ENCODE data around the gene HDDC2.
A peak's percentile ranks its signal among the peaks of the same experiment; 100 is the strongest.

Gene HDDC2

GRCh38 chr6:125300992-125301434 is 754 bp downstream of the HDDC2 start:
- TF ChIP-seq, protein P1, sequence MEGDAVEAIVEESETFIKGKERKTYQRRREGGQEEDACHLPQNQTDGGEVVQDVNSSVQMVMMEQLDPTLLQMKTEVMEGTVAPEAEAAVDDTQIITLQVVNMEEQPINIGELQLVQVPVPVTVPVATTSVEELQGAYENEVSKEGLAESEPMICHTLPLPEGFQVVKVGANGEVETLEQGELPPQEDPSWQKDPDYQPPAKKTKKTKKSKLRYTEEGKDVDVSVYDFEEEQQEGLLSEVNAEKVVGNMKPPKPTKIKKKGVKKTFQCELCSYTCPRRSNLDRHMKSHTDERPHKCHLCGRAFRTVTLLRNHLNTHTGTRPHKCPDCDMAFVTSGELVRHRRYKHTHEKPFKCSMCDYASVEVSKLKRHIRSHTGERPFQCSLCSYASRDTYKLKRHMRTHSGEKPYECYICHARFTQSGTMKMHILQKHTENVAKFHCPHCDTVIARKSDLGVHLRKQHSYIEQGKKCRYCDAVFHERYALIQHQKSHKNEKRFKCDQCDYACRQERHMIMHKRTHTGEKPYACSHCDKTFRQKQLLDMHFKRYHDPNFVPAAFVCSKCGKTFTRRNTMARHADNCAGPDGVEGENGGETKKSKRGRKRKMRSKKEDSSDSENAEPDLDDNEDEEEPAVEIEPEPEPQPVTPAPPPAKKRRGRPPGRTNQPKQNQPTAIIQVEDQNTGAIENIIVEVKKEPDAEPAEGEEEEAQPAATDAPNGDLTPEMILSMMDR (conservative IDR thresholded peaks at IDR 0.05; ENCODE audit: control insufficient read depth, insufficient read depth, low read depth, low read length): no peak
- peak; percentile 29 for DNase-seq (ENCODE audit: low read depth)
- H3K4me3 ChIP-seq (ENCODE audit: control insufficient read depth, low read depth, low read length): peak overlapping the region; percentile 72

DNA sequence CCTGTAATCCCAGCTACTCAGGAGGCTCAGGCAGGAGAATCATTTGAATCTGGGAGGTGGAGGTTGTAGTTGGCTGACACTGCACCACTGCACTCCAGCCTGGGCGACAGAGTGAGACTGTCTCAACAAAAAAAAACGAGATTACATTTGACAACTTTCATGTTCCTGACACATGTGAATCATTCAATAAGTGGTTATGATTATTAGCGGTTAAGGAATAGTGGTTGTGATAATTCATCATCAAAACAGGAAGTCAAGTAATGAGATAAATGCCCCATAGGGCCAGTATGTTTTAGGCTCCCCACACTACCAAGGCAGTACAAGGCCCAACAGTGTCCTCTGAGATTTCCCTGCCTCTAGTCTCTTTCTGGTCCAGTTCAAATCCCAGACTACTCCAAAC is 2.5 kb downstream of the HDDC2 start:
- TF ChIP-seq, protein P1 (conservative IDR thresholded peaks at IDR 0.05; ENCODE audit: control insufficient read depth, insufficient read depth, low read depth, low read length): no peak
- no peak overlapping the region for H3K4me3 ChIP-seq (ENCODE audit: control insufficient read depth, low read depth, low read length)
- no peak for DNase-seq (ENCODE audit: low read depth)

DNA sequence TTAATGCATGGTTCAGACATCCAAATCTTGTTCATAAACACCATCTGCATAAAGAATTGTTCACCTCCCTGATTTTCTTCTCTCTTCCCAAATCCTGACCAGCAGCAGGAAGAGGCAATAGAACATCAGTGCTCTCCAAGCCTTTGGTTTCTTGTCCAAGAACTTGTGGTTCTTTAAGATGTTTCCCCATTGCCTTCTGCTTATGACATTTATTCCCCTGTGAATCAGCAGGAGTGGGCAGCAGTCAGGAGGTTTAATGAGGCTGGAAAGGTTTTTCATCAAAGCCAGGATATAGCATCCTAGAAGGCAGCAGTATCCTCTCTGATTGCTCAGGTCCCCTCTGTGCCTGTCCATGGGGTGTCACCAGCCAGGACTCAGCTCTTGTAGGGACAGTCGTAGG is 5.3 kb downstream of the HDDC2 start:
- H3K4me3 ChIP-seq (ENCODE audit: control insufficient read depth, low read depth, low read length): no peak overlapping the region
- TF ChIP-seq, protein P1 (conservative IDR thresholded peaks at IDR 0.05; ENCODE audit: control insufficient read depth, insufficient read depth, low read depth, low read length): no peak
- DNase-seq (ENCODE audit: low read depth): peak; percentile 52

DNA sequence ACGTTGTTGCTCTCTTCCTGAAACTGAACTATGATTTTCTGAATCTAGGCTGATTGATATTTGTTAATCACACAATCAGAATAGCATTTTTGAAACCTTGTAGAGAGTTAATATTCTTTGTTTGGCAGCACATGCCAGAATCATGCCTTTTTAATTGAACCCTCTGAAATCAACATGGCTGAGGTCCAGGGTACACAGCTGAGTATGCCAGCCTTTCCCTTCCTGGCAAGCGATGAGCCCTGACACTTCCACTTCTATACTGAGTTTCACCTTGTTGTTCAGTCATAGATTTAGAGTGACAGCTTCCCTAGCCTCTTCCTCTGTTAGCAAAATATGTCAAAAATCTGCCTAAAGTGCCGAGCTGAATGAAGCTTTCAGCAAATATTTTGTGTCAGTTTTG is 6.8 kb downstream of the HDDC2 start:
- TF ChIP-seq, protein P1 (conservative IDR thresholded peaks at IDR 0.05; ENCODE audit: control insufficient read depth, insufficient read depth, low read depth, low read length): no peak
- no peak for DNase-seq (ENCODE audit: low read depth)
- no peak overlapping the region for H3K4me3 ChIP-seq (ENCODE audit: control insufficient read depth, low read depth, low read length)

DNA sequence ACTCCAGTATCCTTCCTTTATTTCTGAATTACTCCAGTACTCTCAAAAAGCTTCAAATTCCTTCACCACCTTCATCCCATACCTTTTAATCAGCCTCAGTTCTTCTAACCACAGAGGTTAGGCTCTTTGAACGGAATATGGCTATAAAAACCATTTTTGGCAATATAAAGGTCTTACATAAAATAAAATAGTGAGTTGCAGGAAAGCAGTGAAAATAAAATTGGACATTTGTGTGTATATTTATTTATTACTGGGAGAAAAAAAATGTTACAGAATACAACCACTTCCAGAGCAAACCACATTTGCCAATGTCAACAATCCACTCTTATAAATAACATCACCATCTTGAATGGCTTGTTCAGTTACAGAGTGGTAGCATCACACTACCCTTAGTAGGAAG is 7.7 kb downstream of the HDDC2 start:
- H3K4me3 ChIP-seq (ENCODE audit: control insufficient read depth, low read depth, low read length): no peak overlapping the region
- TF ChIP-seq, protein P1 (conservative IDR thresholded peaks at IDR 0.05; ENCODE audit: control insufficient read depth, insufficient read depth, low read depth, low read length): no peak
- DNase-seq (ENCODE audit: low read depth): peak; percentile 19

DNA sequence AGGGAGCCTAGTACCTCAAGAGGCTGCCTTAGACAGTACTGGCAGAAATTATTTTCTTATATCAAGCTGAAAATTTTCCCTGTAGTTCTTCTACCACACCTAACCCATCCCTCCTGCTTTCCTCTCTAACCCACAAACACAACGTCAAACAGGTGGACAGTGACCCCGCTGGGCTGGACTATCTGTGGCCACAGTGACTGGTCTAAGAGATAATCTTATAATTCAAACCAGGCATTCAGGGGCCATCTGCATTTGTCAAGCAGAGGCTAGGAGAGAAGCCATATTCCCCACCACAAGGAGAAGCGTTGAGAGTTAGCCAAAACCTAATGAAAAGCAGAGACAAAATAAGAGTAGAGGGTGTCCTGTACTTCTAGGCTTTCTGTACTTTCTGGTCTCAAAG is 8.2 kb downstream of the HDDC2 start:
- no peak for DNase-seq (ENCODE audit: low read depth)
- TF ChIP-seq, protein P1 (conservative IDR thresholded peaks at IDR 0.05; ENCODE audit: control insufficient read depth, insufficient read depth, low read depth, low read length): no peak
- H3K4me3 ChIP-seq (ENCODE audit: control insufficient read depth, low read depth, low read length): no peak overlapping the region

DNA sequence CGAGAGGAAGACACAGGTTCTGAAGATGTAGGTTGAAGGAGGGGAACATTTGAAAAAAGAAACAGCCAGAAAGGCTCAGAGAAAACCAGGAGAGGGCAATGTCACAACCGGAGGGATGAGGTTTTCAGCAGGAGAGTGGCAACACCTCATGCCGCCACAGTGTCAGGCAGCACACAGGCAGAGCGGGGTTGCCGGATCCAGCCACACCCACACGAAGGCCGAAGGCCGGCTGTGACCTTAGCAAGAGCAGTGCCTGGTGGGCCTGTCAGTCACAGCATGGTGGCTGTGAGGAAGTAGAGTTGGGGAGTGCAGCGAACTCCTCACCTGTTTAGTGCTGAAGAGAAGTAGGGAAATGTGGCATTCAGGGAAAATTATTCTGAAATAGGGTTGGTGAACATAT is 14.0 kb downstream of the HDDC2 start:
- TF ChIP-seq, protein P1 (conservative IDR thresholded peaks at IDR 0.05; ENCODE audit: control insufficient read depth, insufficient read depth, low read depth, low read length): no peak
- no peak overlapping the region for H3K4me3 ChIP-seq (ENCODE audit: control insufficient read depth, low read depth, low read length)
- DNase-seq (ENCODE audit: low read depth): no peak

All from fibroblast of mammary gland (primary cell).